Activated T-helper 9 cell treated with anti-CD3 and anti-CD28 coated beads, Interleukin-2, amount 50 U/mL, for 16 hours (primary cell): Measurements from ENCODE around the gene OPA1.
"Not testable (repeated sequence)": the region's sequence is repeated elsewhere in the genome, so short reads cannot be mapped to it uniquely, and the experiment has no call there.

Experiments used
- DNase-seq: peaks from one replicate; pipeline ENCODE4 v3.0.0-alpha.2; 2020; ENCODE audit warnings: low read depth

OPA1 gene

DNA sequence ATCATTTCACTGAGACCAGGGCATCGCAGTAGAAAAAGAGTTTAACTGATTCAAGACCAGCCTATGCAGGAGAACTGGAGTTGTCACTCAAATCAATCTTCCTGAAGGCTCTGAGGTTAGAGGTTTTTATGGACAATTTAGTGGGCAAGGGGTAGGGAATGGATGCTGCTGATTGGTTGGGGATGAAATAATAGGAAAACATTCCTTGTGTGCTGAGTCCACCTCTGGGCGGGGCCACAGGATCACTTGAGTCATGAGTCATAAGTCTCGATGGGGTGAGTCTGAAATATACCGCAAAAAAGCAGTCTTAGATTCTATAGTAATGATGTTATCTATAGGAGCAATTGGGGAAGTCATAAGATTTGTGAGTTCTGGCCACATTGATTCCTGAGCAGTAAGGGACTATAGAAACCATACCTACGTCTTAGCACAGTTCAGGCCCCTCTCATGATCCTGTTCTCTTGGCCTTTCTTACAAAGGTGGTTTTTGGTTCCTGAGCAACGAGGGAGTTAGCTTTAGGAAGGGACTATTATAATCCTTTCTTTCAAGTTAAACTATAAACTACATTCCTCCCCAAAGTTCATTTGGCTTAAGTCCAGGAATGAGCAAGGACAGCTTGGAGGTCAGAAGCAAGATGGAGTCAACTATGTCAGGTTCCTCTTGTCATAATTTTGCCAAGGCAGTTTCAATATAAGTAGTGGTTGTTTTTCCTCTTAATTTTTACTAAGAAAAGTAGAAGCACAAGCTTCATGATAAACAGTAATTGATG lies 2.7 kb upstream of the OPA1 start:
- DNase-seq: no peak

- peak; percentile 3 for DNase-seq
Measured at GRCh38 chr3:193593668-193594030, 641 bp downstream of the OPA1 start.

- DNase-seq: no peak
Measured at GRCh38 chr3:193594946-193595689, 2.1 kb downstream of the OPA1 start.

DNA sequence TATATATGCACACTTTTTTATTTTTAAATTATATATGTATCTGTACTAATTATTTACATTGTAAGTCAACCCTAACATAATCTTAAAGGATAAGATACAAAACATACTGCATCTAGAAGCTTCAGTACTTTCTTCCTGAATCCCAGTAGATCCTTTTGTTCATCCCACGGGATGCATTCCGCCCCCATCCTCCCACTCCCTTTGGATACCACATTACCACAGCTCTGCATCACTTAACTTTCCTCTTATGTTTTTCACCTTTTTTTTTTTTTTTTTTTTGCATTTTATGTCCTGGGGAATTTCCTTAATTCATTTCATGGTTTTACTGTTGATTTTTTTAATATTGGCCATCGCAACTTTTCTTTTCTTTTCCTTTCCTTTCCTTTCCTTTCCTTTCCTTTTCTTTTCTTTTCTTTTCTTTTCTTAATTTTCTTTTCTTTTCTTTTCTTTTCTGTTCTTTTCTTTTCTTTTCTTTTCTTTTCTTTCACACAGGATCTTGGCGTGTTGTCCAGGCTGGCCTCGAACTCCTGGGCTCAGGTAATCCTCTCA lies 3.0 kb downstream of the OPA1 start:
- DNase-seq: no peak

GRCh38 chr3:193598202-193598601 lies 5.2 kb downstream of the OPA1 start:
- no peak for DNase-seq

DNA sequence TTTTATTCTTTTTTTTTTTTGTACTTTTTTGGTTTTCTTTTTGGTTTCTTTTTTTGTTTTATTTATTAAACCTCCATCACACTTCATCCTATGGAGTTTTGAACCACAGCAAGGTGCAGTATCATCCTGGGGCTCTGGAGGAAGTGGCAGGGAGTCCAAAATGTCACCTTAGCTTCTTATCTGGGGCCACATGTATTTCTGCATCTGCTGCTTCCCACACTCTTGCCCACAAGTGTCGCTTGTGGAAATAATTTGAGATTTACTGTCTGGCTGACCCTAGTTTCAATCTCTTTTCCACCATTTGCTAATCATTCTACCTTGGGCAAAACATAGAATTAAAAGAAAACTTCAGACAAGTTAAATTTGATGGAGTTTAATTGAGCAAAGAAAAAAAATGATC lies 6.4 kb downstream of the OPA1 start:
- no peak for DNase-seq

DNA sequence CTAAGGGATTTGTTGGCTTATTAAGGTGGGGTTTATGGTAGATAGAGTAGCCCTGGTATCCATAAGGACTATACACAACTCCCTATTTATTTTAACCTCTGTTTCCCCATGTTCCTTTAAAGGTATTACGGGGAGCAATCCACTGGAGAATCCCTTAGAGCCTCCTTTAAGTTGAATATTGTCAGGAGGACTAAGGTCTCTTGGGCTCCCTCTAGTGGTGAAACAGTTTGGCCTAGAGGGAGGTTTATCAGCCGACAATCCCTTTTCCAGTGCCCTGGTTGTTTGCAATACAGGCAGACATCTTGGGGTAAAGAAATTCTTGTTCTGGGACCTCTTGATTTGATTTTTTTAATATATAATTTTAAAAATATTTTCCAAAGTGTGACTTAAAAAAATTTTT lies 12.9 kb downstream of the OPA1 start:
- peak; percentile 5 for DNase-seq

- not testable (repeated sequence) for DNase-seq
Measured at GRCh38 chr3:193606892-193607291, 13.9 kb downstream of the OPA1 start.

DNA sequence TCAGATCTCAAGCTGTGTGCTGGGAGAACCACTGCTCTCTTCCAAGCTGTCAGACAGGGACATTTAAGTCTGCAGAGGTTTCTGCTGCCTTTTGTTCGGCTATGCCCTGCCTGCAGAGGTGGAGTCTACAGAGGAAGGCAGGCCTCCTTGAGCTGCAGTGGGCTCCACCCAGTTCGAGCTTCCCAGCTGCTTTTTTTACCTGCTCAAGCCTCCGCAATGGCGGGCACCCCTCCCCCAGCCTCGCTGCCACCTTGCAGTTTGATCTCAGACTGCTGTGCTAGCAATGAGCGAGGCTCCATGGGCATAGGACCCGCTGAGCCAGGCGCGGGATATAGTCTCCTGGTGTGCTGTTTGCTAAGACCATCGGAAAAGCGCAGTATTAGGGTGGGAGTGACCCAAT lies 17.5 kb downstream of the OPA1 start:
- not testable (repeated sequence) for DNase-seq

- no peak for DNase-seq
Measured at GRCh38 chr3:193614430-193614829, 21.4 kb downstream of the OPA1 start.

DNA sequence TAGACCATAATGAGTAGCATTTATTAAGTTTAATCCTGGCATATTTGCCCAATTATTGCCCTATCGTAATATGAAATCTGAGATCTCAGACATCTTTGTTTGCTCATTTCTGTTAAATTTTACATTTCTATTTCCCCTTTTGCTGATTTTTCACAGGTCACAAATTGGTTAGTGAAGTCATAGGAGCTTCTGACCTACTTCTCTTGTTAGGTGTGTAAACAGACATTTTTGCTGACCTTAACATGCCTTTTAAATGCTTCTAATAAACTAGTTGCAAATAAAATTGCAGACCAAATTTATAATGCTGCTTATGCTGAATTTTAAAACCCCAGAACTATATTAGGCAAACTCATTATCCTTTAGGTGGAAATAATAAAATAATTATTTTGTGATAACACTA lies 24.6 kb downstream of the OPA1 start:
- DNase-seq: no peak

DNA sequence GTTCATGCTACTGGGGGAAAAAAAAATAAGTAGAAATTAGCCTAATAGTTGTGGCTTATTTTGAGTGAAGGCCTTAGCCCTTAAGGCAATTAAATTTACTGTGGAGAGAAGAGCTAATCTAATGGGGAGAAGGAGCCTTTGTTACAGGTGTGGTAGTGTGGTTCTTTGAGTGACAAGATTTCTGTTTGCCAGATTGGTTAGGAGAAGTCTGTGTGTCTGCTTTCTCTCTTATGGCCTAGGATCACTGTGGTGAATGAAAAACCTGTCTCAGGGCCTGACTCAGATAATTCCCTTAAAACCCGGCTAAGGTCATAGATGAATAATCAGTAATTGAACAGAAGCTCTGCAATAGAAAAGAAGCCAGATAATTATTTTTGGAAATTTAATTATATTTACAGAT lies 27.0 kb downstream of the OPA1 start:
- DNase-seq: no peak

DNA sequence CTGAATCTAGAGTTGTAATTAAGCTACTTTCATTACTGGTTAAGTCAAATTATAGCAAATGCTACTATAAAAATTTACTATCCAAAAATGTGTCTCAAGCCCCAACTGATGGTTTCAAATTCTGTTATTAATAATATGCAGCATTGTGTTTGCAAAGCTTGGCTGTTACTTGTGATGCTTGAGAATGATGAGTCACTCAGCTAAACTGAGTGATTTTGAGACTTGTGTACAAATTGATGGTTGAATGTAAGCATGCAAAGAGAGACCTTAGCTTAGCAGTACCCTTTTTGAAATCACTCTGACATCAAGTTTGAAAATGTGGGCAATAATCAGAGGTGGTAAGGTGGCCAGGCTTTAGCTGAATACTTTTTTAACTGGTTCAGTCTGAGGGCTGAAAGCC lies 27.6 kb downstream of the OPA1 start:
- no peak for DNase-seq

DNA sequence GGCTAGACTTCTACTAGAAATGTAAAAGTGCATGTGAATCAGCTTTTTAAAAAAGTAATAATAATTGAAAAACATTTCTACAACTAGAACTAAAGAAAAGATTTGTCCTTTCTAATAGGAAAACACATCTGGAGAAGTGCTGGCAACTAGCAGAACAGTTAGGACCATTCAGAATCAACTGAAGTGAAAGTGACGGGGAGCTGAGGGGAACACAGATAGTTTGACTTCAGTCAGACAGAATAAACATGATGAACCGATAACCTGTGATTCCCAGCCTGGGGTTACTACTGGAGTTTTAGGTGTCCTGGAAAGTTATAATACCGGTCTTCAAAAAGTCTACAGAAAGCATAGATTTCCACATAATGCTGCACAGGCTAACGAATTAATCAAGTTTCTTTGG lies 28.1 kb downstream of the OPA1 start:
- DNase-seq: no peak

GRCh38 chr3:193630005-193630404 lies 37.0 kb downstream of the OPA1 start:
- no peak for DNase-seq

- DNase-seq: no peak
Measured at GRCh38 chr3:193637831-193638230, 44.8 kb downstream of the OPA1 start.

DNA sequence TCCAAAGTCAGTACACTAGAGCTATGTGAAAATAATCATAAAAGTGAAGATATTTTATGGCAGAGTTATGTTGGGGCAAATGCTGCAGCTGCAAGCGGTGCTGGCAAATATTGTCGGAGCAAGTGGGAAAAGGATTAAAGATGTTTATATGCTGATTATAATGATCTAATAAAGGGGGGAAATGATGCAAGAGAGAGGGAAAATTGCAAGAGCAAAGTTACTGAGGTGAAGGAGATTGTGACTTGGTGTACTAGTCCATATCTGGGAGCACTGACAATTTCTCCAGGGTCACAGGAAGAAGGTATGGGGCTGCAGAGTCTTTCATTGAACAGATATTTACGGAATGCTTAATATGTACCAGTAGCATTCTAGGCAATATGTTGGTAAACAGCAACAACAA lies 45.8 kb downstream of the OPA1 start:
- DNase-seq: no peak

- no peak for DNase-seq
Measured at GRCh38 chr3:193640165-193640715, 47.2 kb downstream of the OPA1 start.

GRCh38 chr3:193640728-193641439 lies 47.9 kb downstream of the OPA1 start:
- no peak for DNase-seq

DNA sequence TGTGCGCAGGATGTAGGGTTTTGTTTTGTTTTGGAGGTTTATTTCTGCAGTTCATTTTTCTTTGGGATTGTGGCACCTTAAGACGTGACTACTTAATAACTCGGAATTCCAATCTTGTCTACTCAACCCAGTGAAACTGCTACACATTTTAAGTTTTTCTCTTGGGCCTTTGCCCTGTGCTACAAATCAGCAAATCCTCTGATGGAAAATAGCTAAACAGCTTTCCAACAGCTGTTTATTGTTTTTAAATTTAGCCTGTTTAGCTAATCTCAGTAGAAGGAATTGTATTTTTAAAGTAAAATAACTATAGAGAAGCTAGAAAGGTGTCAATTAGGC lies 48.4 kb downstream of the OPA1 start:
- no peak for DNase-seq

- no peak for DNase-seq
Measured at GRCh38 chr3:193645806-193646205, 52.8 kb downstream of the OPA1 start.

GRCh38 chr3:193648542-193649076 lies 55.6 kb downstream of the OPA1 start:
- DNase-seq: no peak
